GM12873 (cell line): ENCODE measurements around the gene MYOD1.

Source experiments
- CTCF ChIP-seq: IDR thresholded peaks from 2 replicates; pipeline ENCODE4 v1.5.1; 2012; ENCODE audit warnings: low read depth, mild to moderate bottlenecking, moderate library complexity, low read length, control low read depth; ENCODE audit not compliant: insufficient read depth; ENCODE audit errors: missing control alignments

The MYOD1 gene

GRCh38 chr11:17695454-17696441 lies 23.6 kb upstream of the MYOD1 start:
- no peak for TF ChIP-seq CTCF

GRCh38 chr11:17696741-17697140 lies 22.6 kb upstream of the MYOD1 start:
- TF ChIP-seq CTCF, result no peak

- no peak for TF ChIP-seq CTCF
Measured at GRCh38 chr11:17697175-17697949, 22.0 kb upstream of the MYOD1 start.

- no peak for TF ChIP-seq CTCF
Measured at GRCh38 chr11:17699147-17700114, 19.9 kb upstream of the MYOD1 start.

- TF ChIP-seq CTCF, result no peak
Measured at GRCh38 chr11:17700991-17701390, 18.4 kb upstream of the MYOD1 start.

- no peak for TF ChIP-seq CTCF
Measured at GRCh38 chr11:17702876-17703275, 16.5 kb upstream of the MYOD1 start.
